ENCODE results near the gene COBL.

DNA sequence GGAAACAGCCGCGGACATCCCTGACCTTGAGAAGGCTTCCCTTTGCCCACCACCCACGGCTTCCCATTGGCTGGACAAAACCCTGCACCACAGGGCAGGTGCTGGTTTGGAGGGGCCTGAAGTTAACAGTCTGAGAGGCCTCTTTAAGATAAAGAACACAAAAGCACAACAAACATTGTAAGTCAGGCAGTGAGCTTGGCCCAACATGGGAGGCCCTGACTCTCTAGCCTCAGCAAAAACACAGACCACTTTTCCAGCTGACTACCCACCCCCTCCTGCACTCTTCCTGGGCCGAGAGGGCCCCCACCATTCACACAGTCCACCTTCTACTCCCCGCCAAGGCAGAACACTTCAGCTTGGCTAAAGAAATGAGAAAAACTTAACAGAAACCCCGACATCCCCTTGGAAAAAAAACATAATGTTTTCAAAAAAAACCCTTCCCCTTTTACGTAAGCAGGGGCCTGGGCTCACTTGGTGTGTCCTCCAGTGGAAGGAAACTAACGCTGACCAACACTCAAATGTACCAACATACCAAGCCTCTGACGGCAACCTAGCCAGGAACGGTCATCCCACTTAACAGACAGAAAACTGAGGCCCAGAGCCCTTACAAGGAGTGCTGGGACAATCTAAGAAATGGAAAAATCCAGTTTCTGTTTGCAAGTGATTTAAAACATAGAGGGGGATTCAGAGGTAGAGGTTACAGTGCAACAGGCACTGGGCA lies 80.9 kb downstream of the COBL start:
- no peak for TF ChIP-seq EZH2phosphoT487 (IDR thresholded peaks at IDR 0.05; ENCODE audit: borderline replicate concordance)
- TF ChIP-seq, protein P1, sequence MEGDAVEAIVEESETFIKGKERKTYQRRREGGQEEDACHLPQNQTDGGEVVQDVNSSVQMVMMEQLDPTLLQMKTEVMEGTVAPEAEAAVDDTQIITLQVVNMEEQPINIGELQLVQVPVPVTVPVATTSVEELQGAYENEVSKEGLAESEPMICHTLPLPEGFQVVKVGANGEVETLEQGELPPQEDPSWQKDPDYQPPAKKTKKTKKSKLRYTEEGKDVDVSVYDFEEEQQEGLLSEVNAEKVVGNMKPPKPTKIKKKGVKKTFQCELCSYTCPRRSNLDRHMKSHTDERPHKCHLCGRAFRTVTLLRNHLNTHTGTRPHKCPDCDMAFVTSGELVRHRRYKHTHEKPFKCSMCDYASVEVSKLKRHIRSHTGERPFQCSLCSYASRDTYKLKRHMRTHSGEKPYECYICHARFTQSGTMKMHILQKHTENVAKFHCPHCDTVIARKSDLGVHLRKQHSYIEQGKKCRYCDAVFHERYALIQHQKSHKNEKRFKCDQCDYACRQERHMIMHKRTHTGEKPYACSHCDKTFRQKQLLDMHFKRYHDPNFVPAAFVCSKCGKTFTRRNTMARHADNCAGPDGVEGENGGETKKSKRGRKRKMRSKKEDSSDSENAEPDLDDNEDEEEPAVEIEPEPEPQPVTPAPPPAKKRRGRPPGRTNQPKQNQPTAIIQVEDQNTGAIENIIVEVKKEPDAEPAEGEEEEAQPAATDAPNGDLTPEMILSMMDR (conservative IDR thresholded peaks at IDR 0.05; ENCODE audit: low read length) = no peak

Data from Loucy (cell line).